Tibial nerve (tissue), 4 donors: ENCODE data around the gene MYB. TPM values are rescaled to one million over a fixed set of nuclear protein-coding genes. Genes with fewer than 3 reads are reported as not detected.

Source experiments
- DNase-seq, 2 donors: peaks; one replicate each; pipeline ENCODE4 v3.0.0-alpha.2; 2019; ENCODE audit warnings: low spot score in 2 of 2
- H3K27ac ChIP-seq, 4 donors: fragments of 200-600 bp; sonication (generic) in 3 of 4; one replicate each; pipeline ENCODE4 v1.5.1; 2017 to 2019; ENCODE audit warnings: mild to moderate bottlenecking in 1 of 4
- H3K27me3 ChIP-seq, 2 donors: fragments of 200-600 bp; sonication (generic) in 1 of 2; one replicate each; pipeline versions ENCODE4 v1.5.1 to v1.6.0; 2017 to 2019
- H3K36me3 ChIP-seq, 3 donors: fragments of 200-600 bp; sonication (generic); one replicate each; pipeline ENCODE4 v1.5.1; 2018 to 2019
- H3K4me1 ChIP-seq, 4 donors: fragments of 200-600 bp; sonication (generic) in 3 of 4; one replicate each; pipeline ENCODE4 v1.5.1; 2017 to 2019
- H3K4me3 ChIP-seq, 4 donors: fragments of 200-600 bp; sonication (generic) in 3 of 4; one replicate each; pipeline ENCODE4 v1.5.1; 2017 to 2019; ENCODE audit warnings: mild to moderate bottlenecking in 1 of 4, moderate library complexity in 1 of 4
- H3K9me3 ChIP-seq, 4 donors: fragments of 200-600 bp; sonication (generic) in 3 of 4; one replicate each; pipeline ENCODE4 v1.5.1; 2017 to 2019
- EP300 ChIP-seq, 2 donors: sonication (generic); formaldehyde crosslinking; IDR thresholded peaks; one replicate each; pipeline ENCODE4 v1.6.1; 2017; ENCODE audit warnings: antibody characterized with exemption in 2 of 2, mild to moderate bottlenecking in 1 of 2
- POLR2A ChIP-seq, 2 donors: fragments of 450-650 bp; IDR thresholded peaks; one replicate each; pipeline ENCODE4 v1.6.1; 2017; ENCODE audit warnings: antibody characterized with exemption in 2 of 2, mild to moderate bottlenecking in 2 of 2, moderate library complexity in 2 of 2
- WGBS, 2 donors: methylation state at CpG; one replicate each; pipeline ENCODE4 v1.1.5; 2018; 5-methylcytosine and 5-hydroxymethylcytosine counted together
- total RNA-seq, 4 donors: library from RNA; depleted of rRNA; stranded (reverse); fragments of >200 nt; gene quantifications; one replicate each; pipeline ENCODE4 v1.1.0, GENCODE V29; 2016
- TF ChIP-seq, protein P1 (sequence below), 5 experiments: fragments of 200-600 bp in 3 of 5; fragments of 450-650 bp in 2 of 5; sonication (generic) in 3 of 5; IDR thresholded peaks; one replicate each; pipeline ENCODE4 v1.5.1; 2016 to 2019; ENCODE audit warnings: antibody characterized with exemption in 5 of 5, mild to moderate bottlenecking in 3 of 5, moderate library complexity in 2 of 5

Gene MYB
- total RNA-seq, 4 donors from 2014 or later = 0.63 to 1.2 (median 0.83) TPM

DNA sequence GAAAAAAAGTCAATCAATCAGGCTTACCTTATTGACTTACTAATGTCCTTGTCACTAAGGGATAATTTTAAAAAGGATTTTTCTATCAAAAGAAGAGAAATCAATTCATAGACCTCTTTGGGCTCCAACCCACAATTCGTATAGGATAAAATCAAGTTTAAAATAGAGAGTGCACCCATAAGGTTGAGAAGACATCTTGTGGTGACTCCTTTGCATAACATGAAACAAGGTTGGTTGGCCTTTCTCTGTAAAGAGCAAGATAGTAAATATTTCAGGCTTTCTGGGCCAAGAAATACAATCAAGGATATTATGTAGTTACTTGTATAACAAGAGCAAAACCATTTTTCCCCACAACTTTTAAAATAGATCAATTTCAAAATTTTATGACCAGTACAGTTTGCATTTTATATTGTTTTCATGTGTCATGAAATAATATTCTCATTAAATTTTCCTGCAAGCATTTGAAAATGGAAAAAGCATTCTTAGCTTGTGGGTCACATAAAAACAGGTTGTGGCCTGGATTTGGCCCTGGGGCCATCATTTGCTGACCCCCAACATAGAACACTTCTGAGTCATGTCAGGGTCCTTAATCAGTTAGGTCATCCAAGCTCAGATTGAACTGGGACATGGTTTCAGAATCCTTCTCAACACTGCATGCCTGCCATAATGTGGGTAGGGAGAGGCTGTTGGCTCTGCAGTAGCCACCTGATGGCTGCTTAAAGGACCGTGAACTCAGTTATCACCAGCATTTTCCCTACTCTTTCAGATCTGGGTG lies 76.7 kb downstream of the MYB start:
- TF ChIP-seq, protein P1, sequence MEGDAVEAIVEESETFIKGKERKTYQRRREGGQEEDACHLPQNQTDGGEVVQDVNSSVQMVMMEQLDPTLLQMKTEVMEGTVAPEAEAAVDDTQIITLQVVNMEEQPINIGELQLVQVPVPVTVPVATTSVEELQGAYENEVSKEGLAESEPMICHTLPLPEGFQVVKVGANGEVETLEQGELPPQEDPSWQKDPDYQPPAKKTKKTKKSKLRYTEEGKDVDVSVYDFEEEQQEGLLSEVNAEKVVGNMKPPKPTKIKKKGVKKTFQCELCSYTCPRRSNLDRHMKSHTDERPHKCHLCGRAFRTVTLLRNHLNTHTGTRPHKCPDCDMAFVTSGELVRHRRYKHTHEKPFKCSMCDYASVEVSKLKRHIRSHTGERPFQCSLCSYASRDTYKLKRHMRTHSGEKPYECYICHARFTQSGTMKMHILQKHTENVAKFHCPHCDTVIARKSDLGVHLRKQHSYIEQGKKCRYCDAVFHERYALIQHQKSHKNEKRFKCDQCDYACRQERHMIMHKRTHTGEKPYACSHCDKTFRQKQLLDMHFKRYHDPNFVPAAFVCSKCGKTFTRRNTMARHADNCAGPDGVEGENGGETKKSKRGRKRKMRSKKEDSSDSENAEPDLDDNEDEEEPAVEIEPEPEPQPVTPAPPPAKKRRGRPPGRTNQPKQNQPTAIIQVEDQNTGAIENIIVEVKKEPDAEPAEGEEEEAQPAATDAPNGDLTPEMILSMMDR (IDR thresholded peaks at IDR 0.05) = no peak
- TF ChIP-seq POLR2A (IDR thresholded peaks at IDR 0.05) = no peak
- no peak for TF ChIP-seq EP300 (IDR thresholded peaks at IDR 0.05)
- DNase-seq = no peak
- 60 to 61% methylated on average over 2 of the region's 2 CpGs for WGBS, 2 donors
- Histone ChIP-seq H3K36me3 (no peaks in the 10 kb centered on the region), H3K27ac (no peak overlapping the region), H3K4me3 (no peak overlapping the region), H3K27me3 (no peaks in the 10 kb centered on the region), H3K9me3 (no peaks in the 10 kb centered on the region), H3K4me1 (no peaks in the 10 kb centered on the region)

DNA sequence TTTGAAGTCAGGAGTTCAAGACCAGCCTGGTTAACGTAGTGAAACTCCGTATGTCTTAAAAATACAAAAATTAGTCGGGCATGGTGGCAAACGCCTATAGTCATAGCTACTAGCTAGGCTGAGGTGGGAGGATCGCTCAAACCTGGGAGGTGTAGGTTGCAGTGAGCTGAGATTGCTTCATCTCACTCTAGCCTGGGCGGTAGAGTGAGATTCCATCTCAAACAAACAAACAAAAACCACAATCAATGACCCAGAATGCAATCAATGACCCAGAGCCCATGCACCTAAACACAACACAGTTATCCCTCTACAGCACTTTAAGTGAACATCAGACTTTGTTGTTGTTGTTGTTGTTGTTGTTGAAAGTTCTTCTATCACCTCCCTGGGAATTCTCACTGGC lies 77.9 kb downstream of the MYB start:
- Histone ChIP-seq H3K4me1 (no peaks in the 10 kb centered on the region), H3K36me3 (no peaks in the 10 kb centered on the region), H3K27ac (no peak overlapping the region), H3K27me3 (no peaks in the 10 kb centered on the region), H3K4me3 (no peak overlapping the region), H3K9me3 (no peaks in the 10 kb centered on the region)
- TF ChIP-seq POLR2A (IDR thresholded peaks at IDR 0.05) (no peak), EP300 (IDR thresholded peaks at IDR 0.05) (no peak)
- TF ChIP-seq, protein P1 (IDR thresholded peaks at IDR 0.05) = no peak
- DNase-seq = no peak
- WGBS, 2 donors = 72 to 77% methylated on average over 6 of the region's 6 CpGs

- Histone ChIP-seq H3K27me3 (no peaks in the 10 kb centered on the region), H3K9me3 (no peaks in the 10 kb centered on the region), H3K27ac (no peak overlapping the region), H3K36me3 (no peaks in the 10 kb centered on the region), H3K4me1 (no peaks in the 10 kb centered on the region), H3K4me3 (no peak overlapping the region)
- TF ChIP-seq EP300 (IDR thresholded peaks at IDR 0.05) = no peak
- TF ChIP-seq, protein P1 (IDR thresholded peaks at IDR 0.05) = no peak
- DNase-seq = no peak
- WGBS, 2 donors = 77 to 78% methylated on average over 4 of the region's 4 CpGs
Measured at GRCh38 chr6:135260612-135261011, 79.5 kb downstream of the MYB start.

GRCh38 chr6:135261872-135262725 lies 81.0 kb downstream of the MYB start:
- Histone ChIP-seq H3K4me1 (no peaks in the 10 kb centered on the region), H3K9me3 (no peaks in the 10 kb centered on the region), H3K27ac (no peak overlapping the region), H3K27me3 (no peaks in the 10 kb centered on the region), H3K36me3 (no peaks in the 10 kb centered on the region), H3K4me3 (no peak overlapping the region)
- no peak for DNase-seq
- WGBS, 2 donors = 76 to 90% methylated on average over 15 of the region's 15 CpGs
- TF ChIP-seq POLR2A (IDR thresholded peaks at IDR 0.05) = no peak
- TF ChIP-seq, protein P1 (IDR thresholded peaks at IDR 0.05) = no peak

- no peaks in the 10 kb centered on the region for H3K27me3 ChIP-seq
- TF ChIP-seq POLR2A (IDR thresholded peaks at IDR 0.05) (no peak), EP300 (IDR thresholded peaks at IDR 0.05) (no peak)
- TF ChIP-seq, protein P1 (IDR thresholded peaks at IDR 0.05) = no peak
- no peaks in the 10 kb centered on the region for H3K36me3 ChIP-seq
- H3K4me3 ChIP-seq = no peak overlapping the region
- no peaks in the 10 kb centered on the region for H3K9me3 ChIP-seq
- 92 to 96% methylated on average over 3 of the region's 3 CpGs for WGBS, 2 donors
- no peaks in the 10 kb centered on the region for H3K4me1 ChIP-seq
- no peak overlapping the region for H3K27ac ChIP-seq
- no peak for DNase-seq
Measured at GRCh38 chr6:135265278-135265677, 84.2 kb downstream of the MYB start.
